HepG2 (cell line): Measurements from ENCODE around the gene U2AF1L4. TPM values are rescaled to one million over a fixed set of nuclear protein-coding genes. Genes with fewer than 3 reads are reported as not detected.

Experiments
- ARID5B ChIP-seq: IDR thresholded peaks from 2 replicates; pipeline ENCODE4 v1.4.0; 2020; ENCODE audit warnings: mild to moderate bottlenecking, missing genetic modification reagents
- ATF5 ChIP-seq: sonication (generic); formaldehyde crosslinking; IDR thresholded peaks from 2 replicates; pipeline ENCODE4 v1.4.0; 2020; ENCODE audit warnings: mild to moderate bottlenecking, low read depth, missing genetic modification reagents
- ATF7 ChIP-seq, 2 experiments: fragments of 450-650 bp in 1 of 2; sonication (generic) in 1 of 2; formaldehyde crosslinking in 1 of 2; IDR thresholded peaks; 2 replicates each; pipeline versions ENCODE4 v1.4.0 to v1.6.1; 2016 to 2020; ENCODE audit warnings: antibody characterized with exemption in 1 of 2, mild to moderate bottlenecking in 1 of 2, missing genetic modification reagents in 1 of 2
- ATM ChIP-seq: fragments of 450-650 bp; IDR thresholded peaks from 2 replicates; pipeline ENCODE4 v1.7.1; 2017; ENCODE audit warnings: mild to moderate bottlenecking, borderline replicate concordance
- POLR2AphosphoS2 ChIP-seq: IDR thresholded peaks from 2 replicates; pipeline ENCODE4 v1.6.1; 2011; ENCODE audit warnings: low read depth, low read length, improper control_type of control experiment
- POLR2G ChIP-seq: fragments of 200-400 bp; formaldehyde crosslinking; IDR thresholded peaks from 2 replicates; pipeline ENCODE4 v1.6.1; 2018; ENCODE audit warnings: mild to moderate bottlenecking, low read depth, low read length, moderate library complexity
- RERE ChIP-seq: IDR thresholded peaks from 2 replicates; pipeline ENCODE4 v1.6.1; 2016; ENCODE audit warnings: low read depth, missing genetic modification reagents, missing compliant biosample characterization
- SMC3 ChIP-seq: IDR thresholded peaks from 2 replicates; pipeline ENCODE4 v1.6.1; 2011; ENCODE audit warnings: low read length, improper control_type of control experiment
- SRSF1 ChIP-seq: fragments of 200-400 bp; formaldehyde crosslinking; optimal IDR thresholded peaks from 2 replicates; pipeline ENCODE3; 2017; ENCODE audit warnings: mild to moderate bottlenecking, low read depth, low read length, moderate library complexity
- YEATS4 ChIP-seq: sonication (generic); formaldehyde crosslinking; IDR thresholded peaks from 2 replicates; pipeline ENCODE4 v1.4.0; 2020; ENCODE audit warnings: missing genetic modification reagents, borderline replicate concordance
- ZBTB38 ChIP-seq: sonication (generic); formaldehyde crosslinking; IDR thresholded peaks from 2 replicates; pipeline ENCODE4 v1.5.1; 2020; ENCODE audit warnings: mild to moderate bottlenecking, missing genetic modification reagents
- ZFYVE20 ChIP-seq: sonication (generic); formaldehyde crosslinking; IDR thresholded peaks from 2 replicates; pipeline ENCODE4 v1.8.0; 2023; ENCODE audit warnings: low read depth, mild to moderate bottlenecking, moderate library complexity, missing genetic modification reagents, borderline replicate concordance
- ZNF598 ChIP-seq: sonication (generic); formaldehyde crosslinking; IDR thresholded peaks from 2 replicates; pipeline ENCODE4 v1.5.1; 2020; ENCODE audit warnings: mild to moderate bottlenecking, missing genetic modification reagents, borderline replicate concordance
- ZNF616 ChIP-seq: sonication (generic); formaldehyde crosslinking; IDR thresholded peaks from 2 replicates; pipeline ENCODE4 v1.5.0; 2020; ENCODE audit warnings: low read depth, mild to moderate bottlenecking, missing genetic modification reagents
- ZNF7 ChIP-seq: IDR thresholded peaks from 2 replicates; pipeline ENCODE4 v1.6.1; 2016; ENCODE audit warnings: missing biosample characterization, missing genetic modification reagents
- ZSCAN29 ChIP-seq: sonication (generic); formaldehyde crosslinking; conservative IDR thresholded peaks from 2 replicates; pipeline ENCODE4 v1.4.0; 2020; ENCODE audit warnings: mild to moderate bottlenecking, missing genetic modification reagents
- polyA plus RNA-seq, 8 experiments: library from polyadenylated mRNA; depleted of rRNA in 3 of 8; stranded (reverse) in 7 of 8; unstranded in 1 of 8; fragments of >200 nt; fragmentation: Illumina TruSeq in 4 of 8; extraction: Trizol in 4 of 8; gene quantifications; 2 replicates each; pipeline versions ENCODE4 v1.2.1 to v1.2.3, GENCODE V29; 2011 to 2016; ENCODE audit warnings: low read depth in 4 of 8, missing spikeins in 1 of 8, mixed read lengths in 1 of 8; ENCODE audit not compliant: insufficient read depth in 1 of 8
- total RNA-seq, 5 experiments: library from RNA; depleted of rRNA; stranded (reverse); fragments of >200 nt; fragmentation: Illumina TruSeq; extraction: Trizol; gene quantifications; 2 replicates each; pipeline ENCODE4 v1.2.3, GENCODE V29; 2016; ENCODE audit warnings: low read depth in 1 of 5

U2AF1L4 gene
- total and polyA plus RNA-seq, 2 of the 13 experiments (the other 11 are each of a cell fraction or from before 2014, with no cell fraction given) = 7.9 to 15.4 TPM

GRCh38 chr19:35740423-35741202, 4.6 kb downstream of the U2AF1L4 start (continued):
- no peak for TF ChIP-seq ZFYVE20
- TF ChIP-seq SRSF1 = no peak
- no peak for TF ChIP-seq ATF7 (IDR thresholded peaks at IDR 0.05)
- TF ChIP-seq ATF7 (CRISPR knock-in tag; IDR thresholded peaks at IDR 0.05) = peak; percentile 31; the same call in 1 of the 2 replicates
- no peak for TF ChIP-seq ATM
- no peak; the same call in 1 of the 2 replicates for TF ChIP-seq ZBTB38 (CRISPR knock-in tag)
- TF ChIP-seq ZSCAN29 = peak; percentile 50; the same call in 1 of the 2 replicates
- TF ChIP-seq RERE (CRISPR knock-in tag) = no peak
- TF ChIP-seq ZNF7 (CRISPR knock-in tag) = no peak
- no peak for TF ChIP-seq POLR2AphosphoS2
- no peak for TF ChIP-seq ZNF616 (CRISPR knock-in tag)
- TF ChIP-seq YEATS4 (CRISPR knock-in tag) = peak; percentile 52; the same call in 1 of the 2 replicates
- TF ChIP-seq ARID5B = peak; percentile 11; the same call in 1 of the 2 replicates
- peak; percentile 74; the same call in 1 of the 2 replicates for TF ChIP-seq ZNF598 (CRISPR knock-in tag)
- TF ChIP-seq ATF5 = no peak
- TF ChIP-seq SMC3 = no peak; the same call in 1 of the 2 replicates
- TF ChIP-seq POLR2G = peak; percentile 88
